LNCaP clone FGC (cell line): ENCODE measurements around the gene HCFC2.
"Not testable (repeated sequence)": the region's sequence is repeated elsewhere in the genome, so short reads cannot be mapped to it uniquely, and the experiment has no call there.

Experiments
- DNase-seq: peaks from one replicate; pipeline ENCODE4 v3.0.0-alpha.2; 2011; ENCODE audit warnings: low read depth
- H3K4me3 ChIP-seq: 2 replicates; pipeline ENCODE4 v1.5.1; 2011; ENCODE audit warnings: mild to moderate bottlenecking, low read depth, low read length, control low read depth
- TF ChIP-seq, protein P1 (sequence below): IDR thresholded peaks from 2 replicates; pipeline ENCODE4 v1.5.1; 2012; ENCODE audit warnings: mild to moderate bottlenecking; ENCODE audit not compliant: control insufficient read depth, insufficient read depth; ENCODE audit errors: extremely low read depth

The HCFC2 gene

DNA sequence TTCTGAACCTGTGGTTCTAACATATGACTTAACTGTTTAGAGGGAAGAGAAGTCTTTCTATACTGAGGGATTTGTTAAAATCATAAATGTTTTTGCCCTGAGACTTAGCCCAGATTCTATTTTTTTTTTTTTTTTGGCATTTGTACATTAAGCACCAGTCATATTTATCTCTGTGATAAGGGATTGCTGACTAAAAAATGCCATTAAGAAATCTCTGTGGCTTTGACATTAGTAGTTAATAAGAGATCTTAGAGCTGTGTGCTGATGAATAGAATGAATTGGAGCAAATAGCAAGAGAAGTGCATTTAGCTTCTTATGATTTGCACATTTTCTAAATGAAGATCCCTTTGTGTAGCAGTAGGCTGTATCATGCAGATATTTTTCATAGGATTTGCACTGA lies 41.1 kb downstream of the HCFC2 start:
- no peak for DNase-seq
- no peak overlapping the region for H3K4me3 ChIP-seq
- TF ChIP-seq, protein P1, sequence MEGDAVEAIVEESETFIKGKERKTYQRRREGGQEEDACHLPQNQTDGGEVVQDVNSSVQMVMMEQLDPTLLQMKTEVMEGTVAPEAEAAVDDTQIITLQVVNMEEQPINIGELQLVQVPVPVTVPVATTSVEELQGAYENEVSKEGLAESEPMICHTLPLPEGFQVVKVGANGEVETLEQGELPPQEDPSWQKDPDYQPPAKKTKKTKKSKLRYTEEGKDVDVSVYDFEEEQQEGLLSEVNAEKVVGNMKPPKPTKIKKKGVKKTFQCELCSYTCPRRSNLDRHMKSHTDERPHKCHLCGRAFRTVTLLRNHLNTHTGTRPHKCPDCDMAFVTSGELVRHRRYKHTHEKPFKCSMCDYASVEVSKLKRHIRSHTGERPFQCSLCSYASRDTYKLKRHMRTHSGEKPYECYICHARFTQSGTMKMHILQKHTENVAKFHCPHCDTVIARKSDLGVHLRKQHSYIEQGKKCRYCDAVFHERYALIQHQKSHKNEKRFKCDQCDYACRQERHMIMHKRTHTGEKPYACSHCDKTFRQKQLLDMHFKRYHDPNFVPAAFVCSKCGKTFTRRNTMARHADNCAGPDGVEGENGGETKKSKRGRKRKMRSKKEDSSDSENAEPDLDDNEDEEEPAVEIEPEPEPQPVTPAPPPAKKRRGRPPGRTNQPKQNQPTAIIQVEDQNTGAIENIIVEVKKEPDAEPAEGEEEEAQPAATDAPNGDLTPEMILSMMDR = no peak

DNA sequence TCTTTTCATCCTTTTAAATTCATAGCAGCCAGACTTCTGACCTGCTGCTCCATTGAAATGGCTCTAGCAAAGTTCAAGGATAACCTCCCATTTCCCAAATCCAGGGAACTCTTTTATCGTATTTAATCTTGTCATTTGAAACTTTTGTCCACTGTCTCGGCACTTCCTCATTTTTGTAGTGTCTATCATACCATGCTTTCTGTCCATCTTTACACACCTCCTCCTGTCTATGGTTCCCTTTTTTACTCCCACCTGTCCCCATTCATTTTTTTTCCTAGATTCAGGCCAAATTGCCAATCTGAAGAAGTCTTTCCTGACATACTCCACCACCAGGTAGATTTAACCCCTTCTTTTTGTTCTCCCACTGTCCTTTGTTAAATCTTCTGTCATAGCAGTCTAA lies 42.6 kb downstream of the HCFC2 start:
- DNase-seq = no peak

DNA sequence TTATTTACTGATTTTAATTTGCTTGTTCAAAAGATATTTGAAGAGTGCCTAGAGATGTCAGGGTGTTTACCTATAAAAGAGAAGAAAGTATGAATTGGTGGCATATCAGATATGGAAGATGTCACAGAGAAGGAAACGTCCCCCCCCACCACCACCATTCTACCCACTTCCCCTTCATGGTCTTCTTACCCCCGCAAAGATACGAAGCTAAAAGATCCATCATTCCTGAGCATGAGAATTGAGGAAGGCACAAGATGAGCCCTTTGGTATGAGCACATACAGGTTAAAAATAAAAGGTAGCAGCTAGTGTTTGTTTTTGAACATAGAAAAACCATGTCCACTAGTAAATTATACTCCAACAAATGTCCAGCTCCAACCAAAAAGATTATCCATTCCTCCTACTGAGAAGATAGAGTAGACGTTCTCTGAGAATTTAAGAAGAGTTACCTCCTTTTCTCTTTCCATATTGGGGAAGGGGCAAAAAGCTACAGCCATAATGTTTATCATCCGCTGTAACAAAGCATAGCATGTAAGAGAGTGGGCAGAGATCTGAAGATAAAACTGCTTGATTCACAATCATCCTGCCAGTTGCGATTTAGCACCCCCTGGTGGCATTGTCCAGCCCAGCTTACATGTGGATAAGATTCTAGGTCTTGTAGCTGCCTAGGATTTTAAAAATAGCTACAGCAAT lies 44.6 kb downstream of the HCFC2 start:
- TF ChIP-seq, protein P1 = peak; percentile 93
- H3K4me3 ChIP-seq = no peak overlapping the region
- peak; percentile 72 for DNase-seq

More for the DNA sequence above, 42.6 kb downstream of the HCFC2 start:
- no peak overlapping the region for H3K4me3 ChIP-seq
- TF ChIP-seq, protein P1 = no peak

DNA sequence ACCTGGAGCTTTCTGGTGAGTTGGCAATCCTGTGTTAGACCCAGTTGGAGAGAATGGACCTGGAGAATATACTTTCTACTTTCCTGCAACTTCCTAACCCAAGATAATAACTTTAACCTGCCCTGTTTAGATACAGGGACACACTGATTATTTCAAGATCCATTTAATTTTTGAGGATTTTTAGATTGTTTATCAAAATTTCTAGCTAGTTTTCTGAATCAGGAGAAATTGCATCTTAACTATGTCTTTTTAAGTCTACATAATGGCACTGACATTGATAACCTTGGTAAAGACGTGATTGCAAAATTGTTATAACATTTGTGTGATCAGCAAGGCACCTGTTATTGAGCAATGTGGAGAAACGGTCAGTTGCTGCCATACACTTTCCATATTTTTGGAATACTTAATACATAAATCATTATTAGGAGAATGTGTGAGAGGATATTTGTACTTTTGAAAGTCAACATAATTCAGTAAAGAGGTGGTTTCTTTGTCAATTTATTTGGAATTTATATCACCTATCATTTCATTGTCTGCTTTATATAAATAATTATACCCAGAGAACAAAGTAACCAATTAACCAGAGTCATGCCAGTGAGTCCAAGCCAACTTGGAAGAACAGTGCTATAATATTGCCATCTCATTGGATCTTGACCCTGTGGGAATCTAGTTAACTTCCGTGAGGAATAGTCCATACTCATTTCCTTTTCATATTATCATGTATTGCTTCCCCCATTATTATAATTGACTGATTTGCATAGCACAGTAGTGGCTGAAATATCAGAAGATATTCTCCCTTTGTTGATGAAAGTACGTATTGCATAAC lies 45.3 kb downstream of the HCFC2 start:
- DNase-seq = no peak
- no peak overlapping the region for H3K4me3 ChIP-seq
- TF ChIP-seq, protein P1 = no peak

DNA sequence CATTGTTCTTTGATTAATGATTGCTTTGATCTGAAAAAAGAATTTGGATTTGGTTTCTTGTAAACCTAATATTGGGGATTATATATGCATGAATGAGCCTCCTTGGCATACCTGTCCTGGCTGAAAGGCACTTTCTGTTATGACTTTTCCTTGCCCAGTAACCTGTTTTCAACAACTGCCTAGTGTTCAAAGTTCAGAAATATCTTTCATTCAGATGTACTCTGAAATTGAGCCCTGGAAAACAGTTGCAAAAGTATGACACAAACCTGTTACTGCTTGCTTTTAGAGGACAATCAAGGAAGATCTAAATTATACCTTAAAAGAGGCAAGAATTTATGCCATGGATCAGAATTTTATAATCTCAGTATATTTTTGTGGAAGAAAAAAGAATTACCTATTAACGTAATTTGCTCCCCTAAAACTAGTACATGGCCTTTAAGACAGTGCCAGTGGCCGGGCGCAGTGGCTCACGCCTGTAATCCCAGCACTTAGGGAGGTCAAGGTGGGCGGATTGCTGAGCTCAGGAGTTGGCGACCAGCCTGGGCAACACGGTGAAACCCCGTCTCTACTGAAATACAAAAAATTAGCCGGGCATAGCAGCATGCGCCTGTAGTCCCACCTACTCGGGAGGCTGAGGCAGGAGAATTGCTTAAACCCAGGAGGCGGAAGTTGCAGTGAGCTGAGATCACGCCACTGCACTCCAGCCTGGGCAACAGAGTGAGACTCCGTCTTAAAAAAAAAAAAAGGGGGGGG lies 50.7 kb downstream of the HCFC2 start:
- DNase-seq, H3K4me3 ChIP-seq: not testable (repeated sequence)

DNA sequence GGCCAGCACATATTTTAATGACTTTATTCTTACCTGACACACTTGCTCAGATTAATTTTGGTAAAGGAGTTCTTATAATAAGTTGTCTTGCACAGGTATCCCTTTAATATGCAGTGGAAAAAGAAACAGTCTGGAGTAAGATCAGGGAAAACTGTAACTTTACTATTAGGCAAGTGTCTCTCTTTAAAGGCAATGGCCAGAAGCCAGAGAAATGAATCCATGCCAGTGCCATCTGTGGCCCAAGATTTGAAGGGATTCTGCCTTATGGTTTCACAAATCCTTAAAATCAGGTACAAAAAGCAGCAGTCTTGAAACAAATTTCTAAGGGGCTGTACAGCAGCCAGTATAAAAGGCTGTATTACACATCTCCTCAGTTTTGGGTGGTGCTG lies 51.2 kb downstream of the HCFC2 start:
- no peak for DNase-seq
- H3K4me3 ChIP-seq = no peak overlapping the region
- TF ChIP-seq, protein P1 = no peak

DNA sequence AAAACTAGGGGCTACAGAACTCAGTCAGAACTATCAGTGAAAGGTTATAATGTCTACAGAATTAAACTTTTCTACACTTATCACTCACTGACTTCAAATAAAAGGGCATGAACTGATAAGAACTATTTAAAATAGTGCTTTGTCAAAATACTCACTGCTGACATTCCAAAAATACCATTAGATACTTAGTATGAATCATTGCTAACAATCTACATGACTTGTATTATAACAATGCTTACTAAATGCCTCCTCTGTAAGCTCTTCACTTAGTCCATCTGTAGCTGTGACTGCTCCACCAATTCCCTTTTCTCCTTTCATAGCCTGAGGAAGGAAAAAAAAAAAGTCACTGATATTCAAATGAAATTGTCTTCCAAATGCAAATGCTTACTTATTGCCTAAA lies 56.7 kb downstream of the HCFC2 start:
- DNase-seq = no peak
- H3K4me3 ChIP-seq = no peak overlapping the region
- TF ChIP-seq, protein P1 = no peak
